GM12878 (cell line): ENCODE measurements around the gene NCF2. TPM values are rescaled to one million over a fixed set of nuclear protein-coding genes. Genes with fewer than 3 reads are reported as not detected.

Experiments used
- ATAC-seq: fragments of 200-7000 bp; cut with Tn5 transposase; 3 replicates; pipeline ENCODE4 v1.9.1; 2020; ENCODE audit warnings: mild to moderate bottlenecking, moderate library complexity
- BruUV-seq: library from RNA; stranded (reverse); fragments of 400-500 nt; replicated peaks from 2 replicates; lab custom pipeline; 2021; lab: Mats Ljungman, UMichigan
- CTCF ChIA-PET: fragments of 300-600 bp; sonication (Branson Sonifier 250); formaldehyde crosslinking; extraction: SDS; loops from one replicate; lab custom pipeline; 2021; ENCODE audit warnings: inconsistent platforms; lab: Yijun Ruan, JAX
- POLR2A ChIA-PET: fragments of 350-600 bp; formaldehyde crosslinking; extraction: SDS; loops from one replicate; lab custom pipeline; 2021; ENCODE audit warnings: inconsistent platforms; lab: Charles Lee
- RAD21 ChIA-PET: fragments of 300-600 bp; sonication (Branson Sonifier 250); formaldehyde crosslinking; loops from one replicate; lab custom pipeline; 2023; ENCODE audit warnings: antibody characterized with exemption; ENCODE audit not compliant: unreplicated experiment; lab: Charles Lee
- SMC1A ChIA-PET: fragments of 300-600 bp; sonication (Branson Sonifier 250); formaldehyde crosslinking; loops from one replicate; lab custom pipeline; 2023; ENCODE audit not compliant: unreplicated experiment, uncharacterized antibody; lab: Charles Lee
- DNase-seq: peaks from one replicate; pipeline ENCODE4 v3.0.0-alpha.2; 2011; ENCODE audit warnings: low read depth, low spot score
- FAIRE-seq: peaks from 3 replicates; lab custom pipeline; 2011; peaks lifted over from hg19 to GRCh38; lab: Jason Lieb, UNC
- H2AFZ ChIP-seq: 2 replicates; pipeline ENCODE4 v1.6.0; 2011; ENCODE audit warnings: low read depth, low read length, control low read depth; ENCODE audit not compliant: control insufficient read depth
- H3K27ac ChIP-seq: 2 replicates; pipeline ENCODE4 v1.5.1; 2011; ENCODE audit warnings: control low read depth; ENCODE audit not compliant: control insufficient read depth, insufficient read depth
- H3K27me3 ChIP-seq, 2 experiments: replicated peaks in 1 of 2; 2 replicates each; pipeline versions ENCODE4 v1.6.0 to v1.6.1; 2011; ENCODE audit warnings: low read length in 1 of 2; ENCODE audit not compliant: control insufficient read depth in 2 of 2, insufficient read depth in 2 of 2
- H3K36me3 ChIP-seq, 2 experiments: 2 replicates each; pipeline ENCODE4 v1.5.1; 2011; ENCODE audit warnings: low read length in 1 of 2; ENCODE audit not compliant: control insufficient read depth in 2 of 2, insufficient read depth in 2 of 2
- H3K4me1 ChIP-seq: 2 replicates; pipeline ENCODE4 v1.6.1; 2011; ENCODE audit warnings: mild to moderate bottlenecking, low read length, moderate library complexity, mixed read lengths; ENCODE audit not compliant: control insufficient read depth, insufficient read depth
- H3K4me2 ChIP-seq: 2 replicates; pipeline ENCODE4 v1.6.0; 2011; ENCODE audit warnings: control low read depth; ENCODE audit not compliant: control insufficient read depth, insufficient read depth
- H3K4me3 ChIP-seq: fragments of 200-600 bp; sonication (generic); 2 replicates; pipeline ENCODE4 v1.5.1; 2016
- H3K79me2 ChIP-seq: 2 replicates; pipeline ENCODE4 v1.6.0; 2011; ENCODE audit warnings: low read length; ENCODE audit not compliant: control insufficient read depth, insufficient read depth
- H3K9ac ChIP-seq: 2 replicates; pipeline ENCODE4 v1.8.0; 2011; ENCODE audit warnings: low read length, control low read depth, mixed read lengths; ENCODE audit not compliant: control insufficient read depth, insufficient read depth
- H3K9me3 ChIP-seq: replicated peaks from 3 replicates; pipeline ENCODE4 v1.5.1; 2011; ENCODE audit warnings: mild to moderate bottlenecking, low read length; ENCODE audit not compliant: control insufficient read depth, insufficient read depth
- H4K20me1 ChIP-seq: 2 replicates; pipeline ENCODE4 v1.6.0; 2011; ENCODE audit not compliant: control insufficient read depth, insufficient read depth
- BHLHE40 ChIP-seq, 2 experiments: fragments of 450-650 bp in 1 of 2; IDR thresholded peaks; 2 replicates each; pipeline ENCODE4 v1.6.1; 2011 to 2017; ENCODE audit warnings: low read depth in 2 of 2, borderline replicate concordance in 1 of 2, improper control_type of control experiment in 1 of 2, low read length in 1 of 2, mild to moderate bottlenecking in 1 of 2
- EP300 ChIP-seq, 2 experiments: fragments of 150-350 bp in 1 of 2; IDR thresholded peaks; 2 replicates each; pipeline ENCODE4 v1.6.1; 2011 to 2012; ENCODE audit warnings: low read depth in 2 of 2, low read length in 2 of 2, borderline replicate concordance in 1 of 2, improper control_type of control experiment in 1 of 2, inconsistent platforms in 1 of 2; ENCODE audit not compliant: control insufficient read depth in 1 of 2
- FOXK2 ChIP-seq: fragments of 450-650 bp; IDR thresholded peaks from 2 replicates; pipeline ENCODE4 v1.6.1; 2017; ENCODE audit warnings: mild to moderate bottlenecking, moderate library complexity
- GABPA ChIP-seq: IDR thresholded peaks from 2 replicates; pipeline ENCODE4 v1.6.1; 2014; ENCODE audit warnings: antibody characterized with exemption, low read depth, mild to moderate bottlenecking, inconsistent platforms
- MYC ChIP-seq: IDR thresholded peaks from 2 replicates; pipeline ENCODE4 v1.6.1; 2011; ENCODE audit warnings: mild to moderate bottlenecking, low read length, moderate library complexity, inconsistent platforms; ENCODE audit not compliant: insufficient read depth, insufficient replicate concordance, insufficient read length, severe bottlenecking
- NFYA ChIP-seq: IDR thresholded peaks from 2 replicates; pipeline ENCODE4 v1.6.1; 2011; ENCODE audit warnings: low read depth, mild to moderate bottlenecking, low read length, improper control_type of control experiment, borderline replicate concordance
- NRF1 ChIP-seq: conservative IDR thresholded peaks from 2 replicates; pipeline ENCODE4 v1.6.1; 2011; ENCODE audit warnings: mild to moderate bottlenecking, low read depth, low read length, improper control_type of control experiment
- POLR2A ChIP-seq: IDR thresholded peaks from 2 replicates; pipeline ENCODE4 v1.6.1; 2011; ENCODE audit warnings: low read depth, mild to moderate bottlenecking, low read length
- POU2F2 ChIP-seq: IDR thresholded peaks from 3 replicates; pipeline ENCODE4 v1.6.1; 2011; ENCODE audit warnings: low read depth, mild to moderate bottlenecking, low read length, borderline replicate concordance
- RAD51 ChIP-seq: fragments of 450-650 bp; IDR thresholded peaks from 2 replicates; pipeline ENCODE4 v1.6.1; 2016; ENCODE audit warnings: moderate library complexity, mild to moderate bottlenecking, inconsistent platforms
- RUNX3 ChIP-seq: IDR thresholded peaks from 2 replicates; pipeline ENCODE4 v1.6.1; 2012; ENCODE audit warnings: low read length, inconsistent platforms
- SIN3A ChIP-seq: IDR thresholded peaks from 2 replicates; pipeline ENCODE4 v1.6.1; 2012; ENCODE audit warnings: low read depth, low read length, improper control_type of control experiment
- SMAD5 ChIP-seq: IDR thresholded peaks from 2 replicates; pipeline ENCODE4 v1.6.1; 2016; ENCODE audit warnings: antibody characterized with exemption, low read depth
- SRF ChIP-seq, 2 experiments: IDR thresholded peaks; 2 replicates each; pipeline ENCODE4 v1.6.1; 2011; ENCODE audit warnings: low read depth in 2 of 2, low read length in 2 of 2, mild to moderate bottlenecking in 1 of 2, moderate library complexity in 1 of 2
- YBX1 ChIP-seq: fragments of 450-650 bp; IDR thresholded peaks from 2 replicates; pipeline ENCODE4 v1.6.1; 2016; ENCODE audit warnings: antibody characterized with exemption
- ZNF24 ChIP-seq: fragments of 450-650 bp; IDR thresholded peaks from 2 replicates; pipeline ENCODE4 v1.6.1; 2017; ENCODE audit warnings: antibody characterized with exemption, mild to moderate bottlenecking
- ZNF622 ChIP-seq: fragments of 450-650 bp; IDR thresholded peaks from 2 replicates; pipeline ENCODE4 v1.6.1; 2017; ENCODE audit warnings: mild to moderate bottlenecking, inconsistent platforms
- WGBS: methylation state at CpG from one replicate; pipeline ENCODE4 v1.1.6; 2016; ENCODE audit warnings: low lambda C conversion rate; ENCODE audit not compliant: insufficient replicate concordance, insufficient coverage; ENCODE audit errors: missing lambda C conversion rate; 5-methylcytosine and 5-hydroxymethylcytosine counted together
- in situ Hi-C: fragments of 300-500 bp; cut with MboI; formaldehyde crosslinking; loops from 9 replicates; pipeline ENCODE4 v1.14.3; 2018; ENCODE audit warnings: mixed read lengths
- intact Hi-C: fragments of 100-400 bp; cut with micrococcal nuclease; formaldehyde crosslinking; loops from one replicate; pipeline ENCODE4 v1.14.2; 2022; ENCODE audit not compliant: unreplicated experiment
- polyA plus RNA-seq, 11 experiments: library from polyadenylated mRNA; depleted of rRNA in 4 of 11; unstranded in 6 of 11; stranded (reverse) in 5 of 11; fragments of >200 nt; fragmentation: Nextera tagmentation in 4 of 11; fragmentation: Illumina TruSeq in 1 of 11; extraction: Ambion mirVana in 4 of 11; extraction: Trizol in 1 of 11; gene quantifications; 1 replicate in 1 of 11; 2 replicates in 10 of 11; pipeline versions ENCODE4 v1.2.1 to v1.2.3, GENCODE V29; 2011 to 2016; ENCODE audit warnings: inconsistent platforms in 2 of 11, missing spikeins in 2 of 11, low read depth in 1 of 11
- total RNA-seq, 4 experiments: library from RNA; depleted of rRNA in 3 of 4; stranded (reverse); fragments of >200 nt in 3 of 4; fragmentation: Illumina TruSeq in 1 of 4; extraction: Trizol in 1 of 4; gene quantifications; 2 replicates each; pipeline versions ENCODE4 v1.2.1 to v1.2.3, GENCODE V29; 2013 to 2021
- TF ChIP-seq, protein P1 (sequence below): IDR thresholded peaks from 2 replicates; pipeline ENCODE4 v1.6.1; 2012; ENCODE audit warnings: low read depth, low read length, improper control_type of control experiment

NCF2 gene
- total and polyA plus RNA-seq, 10 of the 15 experiments (the other 5 are each of a cell fraction or from before 2014, with no cell fraction given): 31.4 to 256 (median 77.1) TPM

DNA sequence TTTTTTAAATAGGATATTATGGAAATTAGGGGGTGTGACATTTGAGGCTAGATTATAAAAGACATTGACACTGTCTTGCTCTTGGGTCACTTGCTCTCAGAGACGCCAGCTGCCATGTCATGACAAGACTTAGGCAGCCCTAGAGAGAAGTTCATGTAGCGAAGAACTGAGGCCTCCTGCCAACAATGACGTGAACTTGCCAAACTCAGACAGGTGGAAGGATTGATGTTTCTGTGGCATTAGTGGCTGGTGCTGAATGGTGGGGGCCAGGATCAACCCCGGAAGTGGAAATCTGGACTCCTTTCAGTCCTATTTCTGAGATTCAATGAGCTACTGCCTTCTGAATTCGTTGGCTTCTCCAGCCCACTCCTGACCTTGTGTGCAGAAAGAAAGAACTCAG lies 14.7 kb downstream of the NCF2 start (continued):
- TF ChIP-seq, protein P1, sequence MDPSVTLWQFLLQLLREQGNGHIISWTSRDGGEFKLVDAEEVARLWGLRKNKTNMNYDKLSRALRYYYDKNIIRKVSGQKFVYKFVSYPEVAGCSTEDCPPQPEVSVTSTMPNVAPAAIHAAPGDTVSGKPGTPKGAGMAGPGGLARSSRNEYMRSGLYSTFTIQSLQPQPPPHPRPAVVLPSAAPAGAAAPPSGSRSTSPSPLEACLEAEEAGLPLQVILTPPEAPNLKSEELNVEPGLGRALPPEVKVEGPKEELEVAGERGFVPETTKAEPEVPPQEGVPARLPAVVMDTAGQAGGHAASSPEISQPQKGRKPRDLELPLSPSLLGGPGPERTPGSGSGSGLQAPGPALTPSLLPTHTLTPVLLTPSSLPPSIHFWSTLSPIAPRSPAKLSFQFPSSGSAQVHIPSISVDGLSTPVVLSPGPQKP: no peak
- TF ChIP-seq ZNF622: no peak

DNA sequence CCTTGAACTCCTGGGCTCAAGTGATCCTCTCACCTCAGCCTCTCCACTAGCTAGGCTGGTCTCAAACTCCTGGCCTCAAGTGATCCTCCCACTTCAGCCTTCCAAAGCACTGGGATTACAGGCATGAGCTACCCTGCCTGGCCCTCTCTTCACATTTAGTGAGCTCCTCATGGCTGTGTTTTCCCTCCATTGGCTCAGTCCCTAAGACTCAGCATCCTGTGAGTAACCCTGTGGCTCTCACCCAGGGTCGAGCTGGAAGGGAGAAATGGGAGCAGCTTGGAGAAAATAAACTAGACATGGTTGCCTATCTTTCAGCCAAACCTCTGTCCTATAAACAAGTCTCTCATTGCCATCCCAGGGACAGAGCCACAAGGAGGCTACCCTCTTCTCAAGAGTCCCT lies 17.5 kb downstream of the NCF2 start:
- BruUV-seq: no TSS peak
- FAIRE-seq (no peak), ATAC-seq (no peak), DNase-seq (no peak)
- SMC1A ChIA-PET: interaction anchor here (0.6 to 1.4 kb wide), 3 partner anchors 14 to 263 kb away, joined by 3 read pairs; no protein-coding TSS in a partner anchor
- TF ChIP-seq BHLHE40 (IDR thresholded peaks at IDR 0.05; ENCODE audit: borderline replicate concordance in 1 of 2, low read depth in 2 of 2, low read length in 1 of 2) (no peak), EP300 (IDR thresholded peaks at IDR 0.05; ENCODE audit: borderline replicate concordance in 1 of 2, control insufficient read depth in 1 of 2, low read depth in 2 of 2, low read length in 2 of 2) (no peak), YBX1 (no peak), SRF (IDR thresholded peaks at IDR 0.05; ENCODE audit: low read depth in 2 of 2, low read length in 2 of 2) (no peak), ZNF24 (no peak), SIN3A (no peak), RAD51 (no peak), GABPA (no peak), RUNX3 (no peak), POLR2A (no peak), MYC (no peak), NRF1 (no peak), FOXK2 (no peak), SMAD5 (no peak), NFYA (no peak), POU2F2 (no peak)
- Histone ChIP-seq H3K9me3 (no peaks in the 10 kb centered on the region), H3K36me3 (peaks cover 2 to 38% of the 10 kb centered on the region in 2 experiments; a peak in 2 of 4 replicates), H3K9ac (no peak overlapping the region), H3K4me3 (no peak overlapping the region), H2AFZ (no peak overlapping the region), H3K4me1 (peaks cover 2% of the 10 kb centered on the region), H4K20me1 (no peaks in the 10 kb centered on the region), H3K4me2 (no peak overlapping the region), H3K79me2 (no peaks in the 10 kb centered on the region), H3K27me3 (no peaks in the 10 kb centered on the region), H3K27ac (no peak overlapping the region)
- WGBS: 48% methylated on average over 1 of the region's 1 CpG
- RAD21 ChIA-PET: no interaction called here
- POLR2A ChIA-PET: interaction anchor here (0.9 kb wide), 1 partner anchor 48 kb away, joined by 3 read pairs; no protein-coding TSS in a partner anchor
- intact Hi-C loops: no loop called here
- in situ Hi-C loops: no loop called here
- CTCF ChIA-PET: interaction anchor here (0.8 to 1.4 kb wide), 4 partner anchors 37 to 104 kb away, joined by 3 read pairs; no protein-coding TSS in a partner anchor
